GM12874 (cell line): Measurements from ENCODE around the gene GTF3A.

Experiments
- TF ChIP-seq, protein P1 (sequence below): IDR thresholded peaks from 2 replicates; pipeline ENCODE4 v1.5.1; 2011; ENCODE audit warnings: low read depth, mild to moderate bottlenecking, control low read depth, low read length, moderate library complexity; ENCODE audit not compliant: insufficient read depth

Gene GTF3A

DNA sequence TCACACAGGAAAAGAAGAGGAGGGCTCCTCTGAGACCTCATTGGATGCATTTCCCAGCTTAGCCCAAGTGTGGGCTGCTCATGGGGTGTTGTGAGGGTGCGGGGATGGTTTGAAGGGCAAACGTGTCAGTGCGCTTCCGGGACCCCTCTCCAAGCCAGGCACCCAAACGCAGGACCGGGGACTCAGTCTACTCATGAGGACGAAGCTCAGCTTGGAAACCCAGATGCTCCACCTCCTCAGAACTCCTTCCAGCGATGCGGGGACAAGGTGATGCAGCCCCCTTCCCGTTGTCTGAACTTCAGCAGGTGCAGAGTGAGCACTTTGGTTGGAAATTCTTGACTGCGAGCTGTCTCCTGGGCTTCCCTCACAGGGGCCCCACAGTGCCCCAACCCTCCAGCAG, 59.0 kb downstream of the GTF3A start:
- TF ChIP-seq, protein P1, sequence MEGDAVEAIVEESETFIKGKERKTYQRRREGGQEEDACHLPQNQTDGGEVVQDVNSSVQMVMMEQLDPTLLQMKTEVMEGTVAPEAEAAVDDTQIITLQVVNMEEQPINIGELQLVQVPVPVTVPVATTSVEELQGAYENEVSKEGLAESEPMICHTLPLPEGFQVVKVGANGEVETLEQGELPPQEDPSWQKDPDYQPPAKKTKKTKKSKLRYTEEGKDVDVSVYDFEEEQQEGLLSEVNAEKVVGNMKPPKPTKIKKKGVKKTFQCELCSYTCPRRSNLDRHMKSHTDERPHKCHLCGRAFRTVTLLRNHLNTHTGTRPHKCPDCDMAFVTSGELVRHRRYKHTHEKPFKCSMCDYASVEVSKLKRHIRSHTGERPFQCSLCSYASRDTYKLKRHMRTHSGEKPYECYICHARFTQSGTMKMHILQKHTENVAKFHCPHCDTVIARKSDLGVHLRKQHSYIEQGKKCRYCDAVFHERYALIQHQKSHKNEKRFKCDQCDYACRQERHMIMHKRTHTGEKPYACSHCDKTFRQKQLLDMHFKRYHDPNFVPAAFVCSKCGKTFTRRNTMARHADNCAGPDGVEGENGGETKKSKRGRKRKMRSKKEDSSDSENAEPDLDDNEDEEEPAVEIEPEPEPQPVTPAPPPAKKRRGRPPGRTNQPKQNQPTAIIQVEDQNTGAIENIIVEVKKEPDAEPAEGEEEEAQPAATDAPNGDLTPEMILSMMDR, result no peak
